Muscle of leg (tissue), 11 donors: ENCODE results near the gene ADAM12. TPM values are rescaled to one million over a fixed set of nuclear protein-coding genes. Genes with fewer than 3 reads are reported as not detected.
A peak's percentile ranks its signal among the peaks of the same experiment; 100 is the strongest.

Experiments
- DNase-seq: peaks from one replicate; pipeline ENCODE4 v3.0.0; 2013
- H3K27ac ChIP-seq: one replicate; pipeline ENCODE4 v1.5.1; 2013; ENCODE audit warnings: mild to moderate bottlenecking, low read length, control low read depth
- H3K27me3 ChIP-seq: one replicate; pipeline ENCODE4 v1.6.1; 2013; ENCODE audit warnings: low read length; ENCODE audit not compliant: control insufficient read depth, insufficient read depth
- H3K36me3 ChIP-seq: one replicate; pipeline ENCODE4 v1.6.1; 2013; ENCODE audit warnings: low read length; ENCODE audit not compliant: control insufficient read depth, insufficient read depth
- H3K4me1 ChIP-seq: one replicate; pipeline ENCODE4 v1.6.1; 2013; ENCODE audit warnings: low read length; ENCODE audit not compliant: control insufficient read depth, insufficient read depth
- H3K4me3 ChIP-seq: one replicate; pipeline ENCODE4 v1.5.1; 2013; ENCODE audit warnings: low read length, control low read depth
- H3K9me3 ChIP-seq: replicated peaks from 2 replicates; pipeline ENCODE4 v1.6.1; 2013; ENCODE audit warnings: low read depth, low read length; ENCODE audit not compliant: control insufficient read depth
- WGBS: methylation state at CpG from one replicate; pipeline ENCODE4 v1.1.5; 2013; ENCODE audit warnings: missing lambda C conversion rate; ENCODE audit not compliant: insufficient coverage; 5-methylcytosine and 5-hydroxymethylcytosine counted together
- polyA plus RNA-seq, 8 donors: library from polyadenylated mRNA; unstranded; fragments of 120-200 nt; gene quantifications; one replicate each; pipeline versions ENCODE4 v1.2.1 to v1.2.3, GENCODE V29; 2013; ENCODE audit warnings: inconsistent platforms in 1 of 8, low replicate concordance in 1 of 8; ENCODE audit not compliant: insufficient read length in 8 of 8, insufficient read depth in 1 of 8
- total RNA-seq: library from RNA; stranded (reverse); fragments of 120-200 nt; gene quantifications from one replicate; pipeline ENCODE4 v1.2.4, GENCODE V29; 2013

Gene ADAM12
- total and polyA plus RNA-seq, 9 donors = 11.7 to 39.6 (median 21.0) TPM

- H3K27ac ChIP-seq = peak overlapping the region; percentile 83
- no CpG with 5 or more reads among the region's 4 CpGs for WGBS
- no peaks in the 10 kb centered on the region for H3K9me3 ChIP-seq
- no peak for DNase-seq
- no peaks in the 10 kb centered on the region for H3K36me3 ChIP-seq
- no peak overlapping the region for H3K4me3 ChIP-seq
- H3K27me3 ChIP-seq = no peaks in the 10 kb centered on the region
- H3K4me1 ChIP-seq = peaks cover 16% of the 10 kb centered on the region
Observed at GRCh38 chr10:126170371-126170770, 217.9 kb downstream of the ADAM12 start.

GRCh38 chr10:126169899-126170298 lies 218.4 kb downstream of the ADAM12 start:
- Histone ChIP-seq H3K27me3 (no peaks in the 10 kb centered on the region), H3K9me3 (no peaks in the 10 kb centered on the region), H3K36me3 (no peaks in the 10 kb centered on the region), H3K27ac (peak overlapping the region; percentile 83), H3K4me3 (no peak overlapping the region), H3K4me1 (peaks cover 13% of the 10 kb centered on the region)
- WGBS = 38% methylated on average over 1 of the region's 7 CpGs
- peak; percentile 42 for DNase-seq

GRCh38 chr10:126166797-126167196 lies 221.5 kb downstream of the ADAM12 start:
- Histone ChIP-seq H3K4me1 (peaks cover 12% of the 10 kb centered on the region), H3K9me3 (peaks cover 2% of the 10 kb centered on the region), H3K36me3 (no peaks in the 10 kb centered on the region), H3K4me3 (no peak overlapping the region), H3K27me3 (no peaks in the 10 kb centered on the region), H3K27ac (no peak overlapping the region)
- 86% methylated on average over 5 of the region's 7 CpGs for WGBS
- no peak for DNase-seq

GRCh38 chr10:126165874-126166273 lies 222.4 kb downstream of the ADAM12 start:
- peaks cover 12% of the 10 kb centered on the region for H3K4me1 ChIP-seq
- no peak for DNase-seq
- H3K27ac ChIP-seq = no peak overlapping the region
- peaks cover 2% of the 10 kb centered on the region for H3K9me3 ChIP-seq
- 80% methylated on average over 2 of the region's 2 CpGs for WGBS
- no peaks in the 10 kb centered on the region for H3K36me3 ChIP-seq
- no peak overlapping the region for H3K4me3 ChIP-seq
- no peaks in the 10 kb centered on the region for H3K27me3 ChIP-seq

GRCh38 chr10:126163506-126163905 lies 224.8 kb downstream of the ADAM12 start:
- Histone ChIP-seq H3K27ac (no peak overlapping the region), H3K4me3 (no peak overlapping the region), H3K36me3 (no peaks in the 10 kb centered on the region), H3K27me3 (no peaks in the 10 kb centered on the region), H3K9me3 (peaks cover 2% of the 10 kb centered on the region), H3K4me1 (peaks cover 3% of the 10 kb centered on the region)
- 50% methylated on average over 2 of the region's 4 CpGs for WGBS
- DNase-seq = peak; percentile 74

GRCh38 chr10:126161691-126162090 lies 226.6 kb downstream of the ADAM12 start:
- H3K27ac ChIP-seq = no peak overlapping the region
- H3K4me3 ChIP-seq = no peak overlapping the region
- peaks cover 5% of the 10 kb centered on the region for H3K4me1 ChIP-seq
- no peaks in the 10 kb centered on the region for H3K27me3 ChIP-seq
- DNase-seq = no peak
- H3K9me3 ChIP-seq = peaks cover 2% of the 10 kb centered on the region
- 60% methylated on average over 1 of the region's 5 CpGs for WGBS
- H3K36me3 ChIP-seq = no peaks in the 10 kb centered on the region

- Histone ChIP-seq H3K9me3 (peaks cover 2% of the 10 kb centered on the region), H3K4me1 (peaks cover 6% of the 10 kb centered on the region), H3K27me3 (no peaks in the 10 kb centered on the region), H3K4me3 (no peak overlapping the region), H3K36me3 (no peaks in the 10 kb centered on the region), H3K27ac (no peak overlapping the region)
- no peak for DNase-seq
- 83% methylated on average over 6 of the region's 10 CpGs for WGBS
Observed at GRCh38 chr10:126160971-126161630, 227.2 kb downstream of the ADAM12 start.

GRCh38 chr10:126160571-126160970 lies 227.7 kb downstream of the ADAM12 start:
- H3K36me3 ChIP-seq = no peaks in the 10 kb centered on the region
- DNase-seq = no peak
- WGBS = 70% methylated on average over 5 of the region's 5 CpGs
- no peaks in the 10 kb centered on the region for H3K27me3 ChIP-seq
- H3K4me3 ChIP-seq = no peak overlapping the region
- peaks cover 7% of the 10 kb centered on the region for H3K4me1 ChIP-seq
- H3K27ac ChIP-seq = no peak overlapping the region
- H3K9me3 ChIP-seq = peaks cover 2% of the 10 kb centered on the region

- no peak overlapping the region for H3K27ac ChIP-seq
- peaks cover 24% of the 10 kb centered on the region for H3K4me1 ChIP-seq
- no peak overlapping the region for H3K4me3 ChIP-seq
- H3K9me3 ChIP-seq = peaks cover 2% of the 10 kb centered on the region
- WGBS = 69% methylated on average over 20 of the region's 20 CpGs
- DNase-seq = no peak
- no peaks in the 10 kb centered on the region for H3K27me3 ChIP-seq
- no peaks in the 10 kb centered on the region for H3K36me3 ChIP-seq
Observed at GRCh38 chr10:126158133-126158892, 230.0 kb downstream of the ADAM12 start.

GRCh38 chr10:126157189-126157588 lies 231.1 kb downstream of the ADAM12 start:
- Histone ChIP-seq H3K36me3 (no peaks in the 10 kb centered on the region), H3K27me3 (no peaks in the 10 kb centered on the region), H3K9me3 (no peaks in the 10 kb centered on the region), H3K4me3 (no peak overlapping the region), H3K27ac (no peak overlapping the region), H3K4me1 (peaks cover 24% of the 10 kb centered on the region)
- 50% methylated on average over 2 of the region's 5 CpGs for WGBS
- DNase-seq = no peak
